Ascending aorta (tissue), 2 donors: ENCODE measurements around the gene MOV10. TPM values are rescaled to one million over a fixed set of nuclear protein-coding genes. Genes with fewer than 3 reads are reported as not detected.
A peak's percentile ranks its signal among the peaks of the same experiment; 100 is the strongest.

Experiments
- DNase-seq, 2 donors: peaks; one replicate each; pipeline ENCODE4 v3.0.0-alpha.2; 2019; ENCODE audit warnings: low spot score in 2 of 2
- H3K27ac ChIP-seq, 2 donors: fragments of 200-600 bp; sonication (generic); one replicate each; pipeline ENCODE4 v1.5.1; 2016 to 2017; ENCODE audit warnings: mild to moderate bottlenecking in 1 of 2
- H3K27me3 ChIP-seq: fragments of 200-600 bp; sonication (generic); one replicate; pipeline ENCODE4 v1.5.1; 2017
- H3K36me3 ChIP-seq, 2 donors: fragments of 200-600 bp; sonication (generic); one replicate each; pipeline ENCODE4 v1.5.1; 2016
- H3K4me1 ChIP-seq, 2 donors: fragments of 200-600 bp; sonication (generic); one replicate each; pipeline ENCODE4 v1.5.1; 2016 to 2017; ENCODE audit warnings: mild to moderate bottlenecking in 1 of 2
- H3K4me3 ChIP-seq, 2 donors: fragments of 200-600 bp; sonication (generic); one replicate each; pipeline ENCODE4 v1.5.1; 2016 to 2017; ENCODE audit warnings: mild to moderate bottlenecking in 1 of 2
- H3K9me3 ChIP-seq, 2 donors: fragments of 200-600 bp; sonication (generic); one replicate each; pipeline ENCODE4 v1.5.1; 2016
- CTCF ChIP-seq, 3 experiments: fragments of 200-600 bp in 2 of 3; fragments of 450-650 bp in 1 of 3; sonication (generic) in 2 of 3; IDR thresholded peaks; one replicate each; pipeline ENCODE4 v1.5.1; 2016 to 2019; ENCODE audit warnings: antibody characterized with exemption in 3 of 3, mild to moderate bottlenecking in 1 of 3, moderate library complexity in 1 of 3
- intact Hi-C: fragments of 100-400 bp; cut with DNase I; formaldehyde crosslinking; loops from one replicate; pipeline ENCODE4 v1.15.1; 2023
- total RNA-seq: library from RNA; depleted of rRNA; stranded (reverse); fragments of >200 nt; gene quantifications from one replicate; pipeline ENCODE4 v1.1.0, GENCODE V29; 2016

MOV10 gene
- total RNA-seq, 1 donor from 2014 or later = 69.5 TPM

GRCh38 chr1:112711041-112711440 lies 36.6 kb downstream of the MOV10 start:
- DNase-seq = no peak
- Histone ChIP-seq H3K4me1 (peaks cover 6 to 15% of the 10 kb centered on the region in 2 donors), H3K9me3 (no peaks in the 10 kb centered on the region), H3K4me3 (no peak overlapping the region), H3K27ac (no peak overlapping the region), H3K27me3 (no peaks in the 10 kb centered on the region), H3K36me3 (no peaks in the 10 kb centered on the region)
- intact Hi-C loops = no loop called here
- TF ChIP-seq CTCF (IDR thresholded peaks at IDR 0.05) = no peak

DNA sequence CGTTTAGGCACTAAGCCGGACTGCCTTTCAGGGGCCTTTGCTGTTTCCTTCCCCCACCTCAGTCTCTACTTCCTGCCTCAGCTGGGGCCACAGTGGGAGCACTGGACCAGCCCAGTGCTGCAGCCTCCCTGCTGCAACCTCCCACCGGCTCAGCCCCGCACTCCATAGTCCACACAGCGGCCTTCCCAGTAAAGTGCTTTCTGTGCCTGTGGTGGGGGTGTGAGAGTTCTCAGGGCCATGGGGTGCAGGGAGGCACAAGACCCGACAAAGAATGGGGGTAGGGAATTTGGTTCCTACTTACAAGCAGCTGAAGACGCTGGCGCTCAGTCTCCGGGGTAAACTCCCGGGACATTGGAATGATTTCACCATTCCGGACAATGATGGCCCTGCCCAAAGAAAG lies 37.2 kb downstream of the MOV10 start:
- Histone ChIP-seq H3K36me3 (no peaks in the 10 kb centered on the region), H3K4me3 (no peak overlapping the region), H3K27me3 (no peaks in the 10 kb centered on the region), H3K9me3 (no peaks in the 10 kb centered on the region), H3K4me1 (peaks cover 6 to 16% of the 10 kb centered on the region in 2 donors), H3K27ac (no peak overlapping the region)
- intact Hi-C loops = no loop called here
- TF ChIP-seq CTCF (IDR thresholded peaks at IDR 0.05) = no peak
- DNase-seq = no peak

DNA sequence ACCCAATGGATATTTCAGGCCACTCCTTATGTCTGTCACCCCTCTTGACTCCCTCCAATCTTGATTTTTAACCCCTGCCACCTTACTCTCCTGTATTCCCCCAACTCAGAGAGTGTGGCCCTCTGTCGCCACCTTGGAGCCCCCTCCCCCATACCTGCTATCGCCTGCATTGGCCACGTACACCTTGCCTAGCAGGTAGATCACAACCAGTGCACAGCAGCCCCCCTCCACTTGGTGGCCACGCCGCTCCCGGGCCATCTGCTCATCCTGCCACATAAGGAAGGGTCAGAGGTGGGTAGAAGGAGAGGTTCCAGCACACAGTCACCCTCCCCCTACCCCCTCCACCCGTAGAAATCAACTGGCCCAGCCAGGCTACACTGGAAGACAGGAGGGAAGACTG lies 37.7 kb downstream of the MOV10 start:
- peaks cover 6 to 16% of the 10 kb centered on the region in 2 donors for H3K4me1 ChIP-seq
- no peak overlapping the region for H3K27ac ChIP-seq
- no peaks in the 10 kb centered on the region for H3K9me3 ChIP-seq
- no peak for DNase-seq
- no peak overlapping the region for H3K4me3 ChIP-seq
- H3K27me3 ChIP-seq = no peaks in the 10 kb centered on the region
- no peaks in the 10 kb centered on the region for H3K36me3 ChIP-seq
- intact Hi-C loops = no loop called here
- TF ChIP-seq CTCF (IDR thresholded peaks at IDR 0.05) = no peak

GRCh38 chr1:112712701-112713128 lies 38.3 kb downstream of the MOV10 start:
- Histone ChIP-seq H3K4me3 (no peak overlapping the region), H3K9me3 (no peaks in the 10 kb centered on the region), H3K36me3 (no peaks in the 10 kb centered on the region), H3K27ac (no peak overlapping the region), H3K4me1 (peaks cover 6 to 16% of the 10 kb centered on the region in 2 donors), H3K27me3 (no peaks in the 10 kb centered on the region)
- intact Hi-C loops = no loop called here
- no peak for DNase-seq
- no peak for TF ChIP-seq CTCF (IDR thresholded peaks at IDR 0.05)

GRCh38 chr1:112713466-112714312 lies 39.2 kb downstream of the MOV10 start:
- peak overlapping the region; percentile 55 to 65 for H3K27ac ChIP-seq
- no peaks in the 10 kb centered on the region for H3K36me3 ChIP-seq
- TF ChIP-seq CTCF (IDR thresholded peaks at IDR 0.05) = no peak
- no peak for DNase-seq
- no peaks in the 10 kb centered on the region for H3K27me3 ChIP-seq
- H3K9me3 ChIP-seq = no peaks in the 10 kb centered on the region
- H3K4me3 ChIP-seq = peak overlapping the region; percentile 80 to 85
- peaks cover 6 to 13% of the 10 kb centered on the region in 2 donors for H3K4me1 ChIP-seq
- intact Hi-C loops = loop anchor here (2.0 kb wide), 5 partner anchors 95 to 1265 kb away; partner anchors contain the start of genes AP4B1, ATP5PB, CAPZA1 and DCLRE1B
